GM12891 (cell line): ENCODE measurements around the gene PLPPR1.

Source experiments
- POLR2A ChIP-seq: IDR thresholded peaks from 2 replicates; pipeline ENCODE4 v1.6.1; 2011; ENCODE audit warnings: low read depth, low read length, control low read depth
- POLR2AphosphoS5 ChIP-seq: IDR thresholded peaks from 2 replicates; pipeline ENCODE4 v1.6.1; 2011; ENCODE audit warnings: low read depth, low read length, control low read depth
- SPI1 ChIP-seq: IDR thresholded peaks from 2 replicates; pipeline ENCODE4 v1.6.1; 2011; ENCODE audit warnings: low read depth, low read length, control low read depth
- TAF1 ChIP-seq: IDR thresholded peaks from 2 replicates; pipeline ENCODE4 v1.6.1; 2011; ENCODE audit warnings: low read depth, low read length, control low read depth

- TF ChIP-seq TAF1 (no peak), POLR2AphosphoS5 (no peak), POLR2A (no peak), SPI1 (no peak)
Measured at GRCh38 chr9:101172616-101173015, 144.1 kb downstream of the PLPPR1 start.
